Keratinocyte (primary cell): ENCODE measurements around the gene ZNF302.

ENCODE experiments used
- EZH2 ChIP-seq: IDR thresholded peaks from one replicate; pipeline ENCODE4 v1.6.1; 2012; ENCODE audit warnings: inconsistent platforms, mild to moderate bottlenecking, low read length, moderate library complexity
- TF ChIP-seq, protein P1 (sequence below), 3 experiments: IDR thresholded peaks in 1 of 3; conservative IDR thresholded peaks in 1 of 3; optimal IDR thresholded peaks in 1 of 3; 2 replicates in 2 of 3; 3 replicates in 1 of 3; pipeline versions ENCODE3 to v1.5.1; 2011; ENCODE audit warnings: low read length in 3 of 3, mild to moderate bottlenecking in 3 of 3, moderate library complexity in 2 of 3, control low read depth in 1 of 3, inconsistent platforms in 1 of 3; ENCODE audit not compliant: insufficient read depth in 2 of 3; ENCODE audit errors: extremely low read depth in 1 of 3

DNA sequence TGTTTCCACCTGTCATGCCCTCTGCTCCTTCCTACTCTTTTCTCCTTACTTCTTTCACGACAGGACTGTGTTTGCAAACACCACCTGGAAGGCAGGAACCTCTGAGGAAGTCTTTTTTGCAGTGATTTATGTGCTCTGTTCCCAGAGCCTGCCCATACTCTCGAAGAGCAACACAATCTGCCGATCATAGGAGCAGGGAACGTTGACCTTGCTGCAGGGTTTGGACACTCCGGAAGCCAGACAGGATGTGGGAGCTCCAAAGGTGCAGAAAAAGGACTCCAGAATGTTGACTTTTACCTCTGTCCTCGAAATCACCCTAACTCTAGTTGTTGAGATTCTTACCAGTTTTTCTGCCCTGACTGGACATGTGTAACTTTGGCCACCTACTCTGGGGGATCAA is 47.9 kb downstream of the ZNF302 start:
- TF ChIP-seq, protein P1, sequence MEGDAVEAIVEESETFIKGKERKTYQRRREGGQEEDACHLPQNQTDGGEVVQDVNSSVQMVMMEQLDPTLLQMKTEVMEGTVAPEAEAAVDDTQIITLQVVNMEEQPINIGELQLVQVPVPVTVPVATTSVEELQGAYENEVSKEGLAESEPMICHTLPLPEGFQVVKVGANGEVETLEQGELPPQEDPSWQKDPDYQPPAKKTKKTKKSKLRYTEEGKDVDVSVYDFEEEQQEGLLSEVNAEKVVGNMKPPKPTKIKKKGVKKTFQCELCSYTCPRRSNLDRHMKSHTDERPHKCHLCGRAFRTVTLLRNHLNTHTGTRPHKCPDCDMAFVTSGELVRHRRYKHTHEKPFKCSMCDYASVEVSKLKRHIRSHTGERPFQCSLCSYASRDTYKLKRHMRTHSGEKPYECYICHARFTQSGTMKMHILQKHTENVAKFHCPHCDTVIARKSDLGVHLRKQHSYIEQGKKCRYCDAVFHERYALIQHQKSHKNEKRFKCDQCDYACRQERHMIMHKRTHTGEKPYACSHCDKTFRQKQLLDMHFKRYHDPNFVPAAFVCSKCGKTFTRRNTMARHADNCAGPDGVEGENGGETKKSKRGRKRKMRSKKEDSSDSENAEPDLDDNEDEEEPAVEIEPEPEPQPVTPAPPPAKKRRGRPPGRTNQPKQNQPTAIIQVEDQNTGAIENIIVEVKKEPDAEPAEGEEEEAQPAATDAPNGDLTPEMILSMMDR (optimal IDR thresholded peaks at IDR 0.05 in 1 of 3, IDR thresholded peaks at IDR 0.05 in 1 of 3, conservative IDR thresholded peaks at IDR 0.05 in 1 of 3; ENCODE audit: extremely low read depth in 1 of 3, insufficient read depth in 2 of 3, low read length in 3 of 3) = no peak
- TF ChIP-seq EZH2 = no peak
